AG09309 (cell line): ENCODE results near the gene NAA25.
"Not testable (repeated sequence)": the region's sequence is repeated elsewhere in the genome, so short reads cannot be mapped to it uniquely, and the experiment has no call there.

ENCODE experiments used
- DNase-seq: peaks from one replicate; pipeline ENCODE4 v3.0.0-alpha.2; 2010; ENCODE audit warnings: low read depth
- H3K4me3 ChIP-seq: 2 replicates; pipeline ENCODE4 v1.5.1; 2011; ENCODE audit warnings: mild to moderate bottlenecking, low read depth, low read length, moderate library complexity; ENCODE audit not compliant: control insufficient read depth
- TF ChIP-seq, protein P1 (sequence below): IDR thresholded peaks from 2 replicates; pipeline ENCODE4 v1.5.1; 2011; ENCODE audit warnings: mild to moderate bottlenecking, low read depth, low read length, inconsistent platforms; ENCODE audit not compliant: insufficient read depth, control insufficient read depth; ENCODE audit errors: missing control alignments

The NAA25 gene

GRCh38 chr12:112116232-112117060, 7.9 kb upstream of the NAA25 start:
- DNase-seq, result no peak
- no peak overlapping the region for H3K4me3 ChIP-seq
- TF ChIP-seq, protein P1, sequence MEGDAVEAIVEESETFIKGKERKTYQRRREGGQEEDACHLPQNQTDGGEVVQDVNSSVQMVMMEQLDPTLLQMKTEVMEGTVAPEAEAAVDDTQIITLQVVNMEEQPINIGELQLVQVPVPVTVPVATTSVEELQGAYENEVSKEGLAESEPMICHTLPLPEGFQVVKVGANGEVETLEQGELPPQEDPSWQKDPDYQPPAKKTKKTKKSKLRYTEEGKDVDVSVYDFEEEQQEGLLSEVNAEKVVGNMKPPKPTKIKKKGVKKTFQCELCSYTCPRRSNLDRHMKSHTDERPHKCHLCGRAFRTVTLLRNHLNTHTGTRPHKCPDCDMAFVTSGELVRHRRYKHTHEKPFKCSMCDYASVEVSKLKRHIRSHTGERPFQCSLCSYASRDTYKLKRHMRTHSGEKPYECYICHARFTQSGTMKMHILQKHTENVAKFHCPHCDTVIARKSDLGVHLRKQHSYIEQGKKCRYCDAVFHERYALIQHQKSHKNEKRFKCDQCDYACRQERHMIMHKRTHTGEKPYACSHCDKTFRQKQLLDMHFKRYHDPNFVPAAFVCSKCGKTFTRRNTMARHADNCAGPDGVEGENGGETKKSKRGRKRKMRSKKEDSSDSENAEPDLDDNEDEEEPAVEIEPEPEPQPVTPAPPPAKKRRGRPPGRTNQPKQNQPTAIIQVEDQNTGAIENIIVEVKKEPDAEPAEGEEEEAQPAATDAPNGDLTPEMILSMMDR, result no peak

DNA sequence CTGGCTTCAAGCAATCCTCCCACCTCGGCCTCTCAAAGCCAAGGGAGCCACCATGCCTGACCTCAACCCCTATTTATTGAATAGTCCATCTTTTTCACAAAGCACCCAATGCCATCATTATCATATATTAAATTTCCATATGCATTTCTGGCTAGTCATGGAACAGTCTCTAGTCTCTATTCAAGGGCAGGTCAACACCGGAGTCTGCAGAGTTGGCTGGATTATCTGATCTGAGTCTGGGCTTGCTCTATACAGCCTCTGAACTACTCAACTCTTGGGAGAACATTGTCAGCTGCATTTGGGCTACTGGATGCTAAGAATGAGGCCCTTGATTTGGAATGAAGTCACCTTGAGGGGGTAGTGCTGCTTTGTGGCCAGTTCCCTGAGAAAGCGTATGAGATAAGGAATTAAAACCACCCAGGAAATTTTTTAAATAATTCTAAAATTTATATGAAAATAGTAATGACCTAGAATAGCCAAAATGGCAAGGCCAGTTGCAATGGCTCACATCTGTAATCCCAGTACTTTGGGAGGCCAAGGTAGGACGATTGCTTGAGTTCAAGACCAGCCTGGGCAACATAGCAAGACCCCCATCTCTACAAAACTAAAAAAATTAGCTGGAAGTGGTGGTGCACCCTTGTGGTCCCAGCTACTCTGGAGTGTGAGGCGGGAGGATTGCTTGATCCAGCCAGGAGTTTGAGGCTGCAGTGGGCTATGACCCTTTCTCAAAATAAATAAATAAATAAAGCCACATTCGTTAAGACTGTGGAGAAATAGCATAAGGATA, 6.9 kb upstream of the NAA25 start:
- no peak overlapping the region for H3K4me3 ChIP-seq
- TF ChIP-seq, protein P1, result no peak
- DNase-seq, result no peak

DNA sequence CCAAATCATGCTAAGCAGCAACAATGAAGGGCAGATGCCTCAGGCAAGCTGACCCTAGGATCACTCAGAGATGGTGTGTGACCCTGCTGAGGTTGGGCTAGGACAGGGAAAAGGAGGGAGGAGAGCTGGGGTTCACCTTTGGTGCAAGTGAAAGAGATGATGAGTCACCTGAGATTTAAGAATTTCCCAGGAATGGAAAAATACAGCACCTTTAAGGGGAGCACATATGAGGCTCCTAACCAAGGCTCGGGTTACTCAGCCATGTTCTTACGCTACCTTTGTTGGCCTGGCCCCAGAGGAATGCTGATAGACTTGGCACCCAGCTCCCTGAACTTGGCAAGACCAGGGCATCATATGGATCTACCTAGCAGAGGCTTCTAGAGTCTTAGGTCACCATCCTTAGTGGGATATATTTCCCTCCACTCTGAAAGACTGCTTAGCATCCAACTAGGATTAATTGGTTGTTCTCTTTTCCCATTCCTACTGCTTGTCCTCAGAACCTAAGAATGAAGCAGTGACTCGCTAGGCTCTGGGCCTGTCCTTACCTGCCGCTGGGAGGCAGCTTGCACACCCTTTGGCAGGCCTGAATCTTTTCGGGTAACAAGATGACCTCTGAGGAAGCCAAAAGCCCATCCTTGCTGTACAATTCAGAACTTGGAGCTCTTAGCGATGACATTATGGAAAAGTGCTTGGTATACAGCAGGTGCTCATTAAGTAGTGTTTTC, 4.0 kb upstream of the NAA25 start:
- TF ChIP-seq, protein P1, result no peak
- no peak for DNase-seq
- H3K4me3 ChIP-seq, result no peak overlapping the region

- DNase-seq, result no peak
- TF ChIP-seq, protein P1, result no peak
- H3K4me3 ChIP-seq, result no peak overlapping the region
Observed at GRCh38 chr12:112111931-112112330, 3.3 kb upstream of the NAA25 start.

DNA sequence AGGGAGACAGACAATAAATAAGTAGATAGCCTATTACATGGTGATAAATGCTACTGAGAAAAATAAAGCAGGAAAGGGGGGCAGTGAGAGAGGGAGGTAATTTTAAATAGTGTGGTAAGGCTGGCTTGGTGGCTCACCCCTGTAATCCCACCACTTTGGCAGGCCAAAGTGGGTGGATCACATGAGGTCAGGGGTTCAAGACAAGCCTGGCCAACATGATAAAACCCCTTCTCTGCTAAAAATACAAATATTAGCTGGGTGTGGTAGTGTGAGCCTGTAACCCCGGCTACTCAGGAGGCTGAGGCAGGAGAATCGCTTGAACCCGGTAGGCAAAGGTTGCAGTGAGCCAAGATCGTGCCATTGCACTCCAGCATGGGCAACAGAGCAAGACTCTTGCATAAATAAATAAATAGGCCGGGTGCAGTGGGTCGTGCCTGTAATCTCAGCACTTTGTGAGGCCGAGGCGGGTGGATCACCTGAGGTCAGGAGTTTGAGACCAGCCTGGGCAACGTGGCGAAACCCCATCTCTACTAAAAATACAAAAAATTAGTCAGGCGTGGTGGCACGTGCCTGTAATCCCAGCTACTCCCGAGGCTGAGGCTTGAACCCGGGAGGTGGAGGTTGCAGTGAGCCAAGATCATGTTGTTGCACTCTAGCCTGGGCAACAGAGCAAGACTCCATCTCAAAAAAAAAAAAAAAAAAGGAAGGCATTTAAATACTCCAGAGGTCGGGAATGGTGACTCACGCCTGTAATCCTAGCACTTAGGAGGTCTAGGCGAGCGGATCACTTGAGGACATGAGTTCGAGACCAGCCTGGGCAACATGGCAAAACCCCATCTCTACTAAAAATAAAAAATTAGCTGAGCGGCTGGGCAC, 2.4 kb upstream of the NAA25 start:
- DNase-seq, H3K4me3 ChIP-seq: not testable (repeated sequence)

DNA sequence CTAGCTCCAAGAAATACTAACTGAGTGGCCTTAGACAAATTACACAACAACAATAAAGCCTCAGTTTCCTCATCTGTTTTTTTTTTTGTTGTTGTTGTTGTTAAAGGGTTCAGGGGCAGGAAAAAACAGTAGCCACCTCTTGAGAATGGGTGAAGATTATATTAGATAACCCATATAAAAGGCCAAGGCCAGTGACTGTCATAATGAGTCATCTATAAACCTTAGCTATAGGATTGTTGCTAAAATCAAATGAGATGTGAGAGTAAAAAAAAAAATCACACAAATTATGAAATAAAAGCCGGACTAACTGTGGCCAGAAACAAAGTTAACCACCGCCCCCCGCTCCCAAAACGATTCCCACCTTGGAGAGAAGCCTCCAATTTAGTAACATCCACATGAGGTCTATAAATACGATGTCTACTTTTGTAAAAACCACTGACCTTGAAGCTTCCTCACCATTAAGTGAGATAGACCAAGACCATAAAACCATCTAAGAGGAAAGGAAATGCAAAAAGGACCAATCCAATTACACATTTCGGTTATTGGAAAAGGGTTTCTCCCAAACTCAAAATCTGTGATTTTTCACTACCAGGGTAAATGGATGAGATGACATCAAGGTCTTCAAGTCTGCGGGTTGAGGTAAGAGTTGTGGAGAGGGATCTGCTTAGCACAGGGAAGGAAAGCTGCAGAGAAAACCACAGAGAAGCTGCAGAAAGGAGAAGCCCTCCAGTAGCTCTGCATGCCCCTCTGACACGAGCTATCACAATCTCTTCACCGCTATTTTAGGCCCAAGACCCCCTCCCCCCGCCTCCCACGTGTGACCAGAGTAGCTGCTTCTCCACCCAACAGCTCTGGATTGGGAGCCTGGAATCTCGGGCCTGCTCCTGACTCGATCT, 1.0 kb downstream of the NAA25 start:
- peak overlapping the region; percentile 97 for H3K4me3 ChIP-seq
- no peak for DNase-seq
- TF ChIP-seq, protein P1, result no peak
